GM12873 (cell line): ENCODE data around the gene VPS51.

Source experiments
- CTCF ChIP-seq: IDR thresholded peaks from 2 replicates; pipeline ENCODE4 v1.5.1; 2012; ENCODE audit warnings: low read depth, mild to moderate bottlenecking, moderate library complexity, low read length, control low read depth; ENCODE audit not compliant: insufficient read depth; ENCODE audit errors: missing control alignments

VPS51 gene

GRCh38 chr11:65118097-65118837, 22.3 kb downstream of the VPS51 start:
- TF ChIP-seq CTCF = no peak

DNA sequence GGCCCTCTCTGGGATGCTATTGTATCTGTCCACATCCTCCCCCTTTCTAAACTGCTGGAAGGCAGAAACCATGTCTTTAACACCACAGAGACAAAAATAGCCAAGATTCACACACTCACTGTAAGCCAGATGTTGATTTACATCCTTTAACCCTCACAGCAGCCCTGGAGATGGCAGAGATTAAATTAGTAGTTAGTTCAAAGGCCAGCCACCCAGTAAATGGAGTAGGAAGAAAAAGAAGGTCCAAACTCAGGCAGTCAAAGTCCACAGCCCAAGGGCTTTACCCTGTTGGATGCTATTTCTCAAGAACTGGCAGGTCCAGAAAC, 23.6 kb downstream of the VPS51 start:
- no peak for TF ChIP-seq CTCF

- no peak for TF ChIP-seq CTCF
Observed at GRCh38 chr11:65120831-65121230, 24.8 kb downstream of the VPS51 start.

DNA sequence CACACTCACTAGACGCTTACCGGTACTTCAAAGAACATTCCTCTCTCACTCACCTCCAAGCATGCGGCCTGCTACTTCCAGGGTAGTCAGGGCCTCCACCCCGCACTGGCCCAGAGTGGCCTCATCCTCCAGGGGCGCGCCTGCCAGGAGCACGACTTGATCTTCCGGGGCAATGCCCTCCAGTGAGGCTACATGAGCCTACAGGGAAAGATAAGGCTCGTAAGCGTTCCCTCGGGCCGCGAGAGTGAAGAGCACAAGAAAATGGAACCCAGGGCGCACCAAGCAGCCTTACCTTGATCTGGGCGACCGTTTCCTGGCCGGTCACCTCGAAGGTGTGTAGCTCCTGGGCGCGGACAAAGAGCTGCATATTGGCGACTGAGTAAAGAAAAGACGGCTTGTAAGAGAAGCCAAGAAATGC, 25.4 kb downstream of the VPS51 start:
- TF ChIP-seq CTCF = no peak

DNA sequence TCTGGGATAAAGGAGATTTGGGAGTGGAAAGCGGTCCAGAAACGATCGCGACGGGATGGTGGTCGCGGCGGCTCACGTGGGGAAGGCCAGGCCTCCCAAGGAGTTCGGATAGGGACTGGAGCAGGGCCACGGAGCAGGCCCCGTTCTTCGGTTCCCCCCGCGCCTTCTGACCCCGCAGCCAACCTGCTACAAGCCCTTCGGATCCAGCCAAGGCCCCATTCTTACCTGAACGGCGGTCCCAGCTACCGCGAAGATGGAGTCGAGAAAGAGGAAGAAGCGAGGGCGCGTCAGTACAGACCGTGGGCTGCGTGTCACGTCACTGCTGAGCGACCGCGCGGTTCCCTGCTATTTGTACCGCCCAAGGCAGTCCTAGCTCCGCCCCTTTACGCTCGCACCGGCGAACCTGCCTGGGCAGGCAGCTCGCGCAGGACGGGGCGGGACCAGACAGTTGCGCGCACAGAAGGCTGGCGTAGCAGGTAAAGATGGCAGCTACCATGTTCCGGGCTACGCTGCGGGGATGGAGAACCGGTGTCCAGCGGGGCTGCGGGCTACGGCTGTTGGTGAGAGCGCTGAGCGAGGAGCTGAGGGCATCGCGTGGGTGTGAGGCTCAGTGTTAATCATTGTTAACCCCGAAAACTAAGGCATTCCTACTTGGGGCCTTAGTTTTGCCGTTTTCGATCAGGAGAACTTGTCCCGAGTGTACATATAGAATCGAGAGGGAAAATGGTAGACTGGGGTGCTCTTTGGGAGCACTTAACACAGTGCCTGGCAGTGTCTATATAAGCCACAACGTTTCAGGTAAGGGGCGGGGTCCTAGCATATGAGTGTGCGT, 26.1 kb downstream of the VPS51 start, which contains the start of the genes FAU and MRPL49:
TSS of gene FAU (minus strand) at position 270 of the 832 bp plus-strand sequence. CDS start 321 bp downstream, outside the sequence.
TSS of gene MRPL49 (plus strand) at position 457 of the 832 bp plus-strand sequence. CDS start at position 483, 26 bp downstream.
- no peak for TF ChIP-seq CTCF

- no peak for TF ChIP-seq CTCF
Observed at GRCh38 chr11:65124480-65125196, 28.6 kb downstream of the VPS51 start.
